GM12891 (cell line): ENCODE data around the gene LRMDA.

Experiments
- PAX5 ChIP-seq: IDR thresholded peaks from 2 replicates; pipeline ENCODE4 v1.6.1; 2011; ENCODE audit warnings: low read length, moderate library complexity, mild to moderate bottlenecking; ENCODE audit not compliant: insufficient read depth, severe bottlenecking
- POLR2A ChIP-seq: IDR thresholded peaks from 2 replicates; pipeline ENCODE4 v1.6.1; 2011; ENCODE audit warnings: low read depth, low read length, control low read depth
- POLR2AphosphoS5 ChIP-seq: IDR thresholded peaks from 2 replicates; pipeline ENCODE4 v1.6.1; 2011; ENCODE audit warnings: low read depth, low read length, control low read depth
- POU2F2 ChIP-seq: IDR thresholded peaks from 2 replicates; pipeline ENCODE4 v1.6.1; 2011; ENCODE audit warnings: low read depth, mild to moderate bottlenecking, control low read depth, low read length, moderate library complexity
- TAF1 ChIP-seq: IDR thresholded peaks from 2 replicates; pipeline ENCODE4 v1.6.1; 2011; ENCODE audit warnings: low read depth, low read length, control low read depth

DNA sequence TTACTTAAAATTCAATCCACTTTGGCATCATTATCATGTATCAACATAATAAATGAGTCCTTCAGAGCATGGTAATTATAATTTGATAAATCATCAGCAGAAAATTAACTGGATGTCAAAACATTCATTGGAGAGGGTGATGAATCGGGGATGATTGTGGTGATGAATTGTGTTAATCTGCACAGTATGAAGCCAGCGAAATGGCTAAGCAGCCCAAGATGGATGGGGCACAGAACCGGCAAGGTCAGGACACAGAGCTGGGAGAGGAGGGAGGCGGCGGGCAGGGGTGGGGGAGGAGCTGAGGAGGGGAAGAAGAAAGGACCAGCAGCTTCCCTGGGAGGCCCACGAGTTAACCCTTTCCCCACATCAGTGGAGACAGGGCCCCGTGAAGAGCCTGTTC is 536.1 kb downstream of the LRMDA start:
- TF ChIP-seq POLR2A (no peak), TAF1 (no peak), POLR2AphosphoS5 (no peak), POU2F2 (no peak), PAX5 (no peak)
